H1 (cell line): ENCODE data around the gene SH3TC2. TPM values are rescaled to one million over a fixed set of nuclear protein-coding genes. Genes with fewer than 3 reads are reported as not detected.

ENCODE experiments used
- CTCF ChIA-PET: fragments of 300-600 bp; sonication (Branson Sonifier 250); formaldehyde crosslinking; loops from one replicate; lab custom pipeline; 2021; ENCODE audit not compliant: partially characterized antibody; lab: Charles Lee
- POLR2A ChIA-PET: fragments of 300-600 bp; sonication (Branson Sonifier 250); formaldehyde crosslinking; loops from one replicate; lab custom pipeline; 2021; ENCODE audit warnings: inconsistent platforms; ENCODE audit not compliant: partially characterized antibody; lab: Charles Lee
- DNase-seq, 2 experiments: peaks; one replicate each; pipeline versions ENCODE4 v3.0.0 to v3.0.0-alpha.2; 2010 to 2022; ENCODE audit warnings: low spot score in 2 of 2, low read depth in 1 of 2, mixed read lengths in 1 of 2
- FAIRE-seq: peaks from 2 replicates; lab custom pipeline; 2011; peaks lifted over from hg19 to GRCh38; lab: Jason Lieb, UNC
- H2AFZ ChIP-seq: 2 replicates; pipeline ENCODE4 v1.8.1; 2012; ENCODE audit warnings: low read length, inconsistent platforms
- H2AK5ac ChIP-seq: 2 replicates; pipeline ENCODE4 v1.6.1; 2013; ENCODE audit warnings: low read depth, low read length
- H2BK120ac ChIP-seq: replicated peaks from 2 replicates; pipeline ENCODE3; 2013; ENCODE audit warnings: low read depth, low read length, inconsistent platforms
- H2BK12ac ChIP-seq: 2 replicates; pipeline ENCODE4 v1.6.1; 2013; ENCODE audit warnings: low read depth, low read length
- H2BK15ac ChIP-seq: 2 replicates; pipeline ENCODE4 v1.6.1; 2013; ENCODE audit warnings: low read length
- H2BK20ac ChIP-seq: 2 replicates; pipeline ENCODE4 v1.6.1; 2013; ENCODE audit warnings: low read length
- H2BK5ac ChIP-seq: 2 replicates; pipeline ENCODE4 v1.6.1; 2013; ENCODE audit warnings: low read depth, low read length
- H3K14ac ChIP-seq: 2 replicates; pipeline ENCODE4 v1.6.1; 2013; ENCODE audit warnings: inconsistent platforms; ENCODE audit not compliant: insufficient read length
- H3K18ac ChIP-seq: 2 replicates; pipeline ENCODE4 v1.6.1; 2013; ENCODE audit warnings: low read length; ENCODE audit errors: extremely low read depth
- H3K23ac ChIP-seq: 2 replicates; pipeline ENCODE4 v1.6.1; 2013; ENCODE audit warnings: inconsistent platforms; ENCODE audit not compliant: insufficient read length
- H3K23me2 ChIP-seq: 2 replicates; pipeline ENCODE4 v1.6.1; 2013; ENCODE audit warnings: low read depth, low read length
- H3K27ac ChIP-seq: 2 replicates; pipeline ENCODE4 v1.6.1; 2011; ENCODE audit warnings: low read depth, low read length, inconsistent platforms
- H3K27me3 ChIP-seq, 4 experiments: replicated peaks in 1 of 4; 1 replicate in 1 of 4; 2 replicates in 3 of 4; pipeline versions ENCODE4 v1.6.1 to v1.8.1; 2011 to 2013; ENCODE audit warnings: low read length in 3 of 4, mild to moderate bottlenecking in 3 of 4, inconsistent platforms in 2 of 4, mixed read lengths in 2 of 4, moderate library complexity in 1 of 4; ENCODE audit not compliant: control insufficient read depth in 3 of 4, insufficient read depth in 3 of 4; ENCODE audit errors: extremely low read depth in 1 of 4
- H3K36me3 ChIP-seq, 4 experiments: 2 replicates each; pipeline versions ENCODE4 v1.6.1 to v1.8.1; 2011 to 2013; ENCODE audit warnings: mild to moderate bottlenecking in 4 of 4, low read length in 3 of 4, moderate library complexity in 2 of 4, control low read depth in 1 of 4, inconsistent platforms in 1 of 4; ENCODE audit not compliant: insufficient read depth in 4 of 4, control insufficient read depth in 2 of 4
- H3K4ac ChIP-seq: replicated peaks from 2 replicates; pipeline ENCODE3; 2013; ENCODE audit warnings: low read length, low read depth, mixed read lengths, inconsistent platforms; ENCODE audit not compliant: insufficient read length
- H3K4me1 ChIP-seq, 4 experiments: replicated peaks in 1 of 4; 1 replicate in 1 of 4; 2 replicates in 3 of 4; pipeline versions ENCODE4 v1.6.1 to v1.8.1; 2011 to 2013; ENCODE audit warnings: low read length in 3 of 4, inconsistent platforms in 2 of 4, mixed read lengths in 1 of 4; ENCODE audit not compliant: insufficient read depth in 4 of 4, control insufficient read depth in 3 of 4
- H3K4me2 ChIP-seq, 2 experiments: 2 replicates each; pipeline versions ENCODE4 v1.6.1 to v1.8.1; 2011 to 2013; ENCODE audit warnings: low read depth in 2 of 2, low read length in 2 of 2, control low read depth in 1 of 2, inconsistent platforms in 1 of 2, mild to moderate bottlenecking in 1 of 2; ENCODE audit not compliant: insufficient read depth in 1 of 2
- H3K4me3 ChIP-seq, 4 experiments: fragments of 200-600, 300-600 bp in 1 of 4; sonication (generic), shearing (Covaris generic), sonication (Bioruptor Twin) in 1 of 4; 2 replicates each; pipeline versions ENCODE4 v1.5.1 to v1.8.1; 2011 to 2016; ENCODE audit warnings: low read length in 4 of 4, low read depth in 3 of 4, control low read depth in 2 of 4, inconsistent platforms in 2 of 4, mild to moderate bottlenecking in 2 of 4, mixed read lengths in 1 of 4, moderate library complexity in 1 of 4; ENCODE audit not compliant: insufficient read depth in 2 of 4; ENCODE audit errors: extremely low read depth in 1 of 4
- H3K56ac ChIP-seq: replicated peaks from 2 replicates; pipeline ENCODE3; 2013; ENCODE audit warnings: low read depth, mild to moderate bottlenecking, mixed read lengths, low read length, inconsistent platforms; ENCODE audit not compliant: insufficient read length
- H3K79me1 ChIP-seq: 2 replicates; pipeline ENCODE4 v1.6.1; 2013; ENCODE audit warnings: low read depth, low read length, control low read depth
- H3K79me2 ChIP-seq, 2 experiments: 2 replicates each; pipeline versions ENCODE4 v1.6.1 to v1.8.1; 2012 to 2013; ENCODE audit warnings: low read length in 2 of 2, mild to moderate bottlenecking in 2 of 2, inconsistent platforms in 1 of 2; ENCODE audit not compliant: insufficient read depth in 2 of 2, control insufficient read depth in 1 of 2
- H3K9ac ChIP-seq, 4 experiments: replicated peaks in 1 of 4; 1 replicate in 1 of 4; 2 replicates in 3 of 4; pipeline versions ENCODE4 v1.6.1 to v1.8.1; 2011 to 2013; ENCODE audit warnings: low read depth in 3 of 4, low read length in 3 of 4, control low read depth in 2 of 4, mild to moderate bottlenecking in 2 of 4, moderate library complexity in 2 of 4, inconsistent platforms in 1 of 4; ENCODE audit errors: extremely low read depth in 1 of 4
- H3K9me3 ChIP-seq, 2 experiments: 2 replicates each; pipeline versions ENCODE4 v1.6.1 to v1.8.1; 2012 to 2013; ENCODE audit warnings: mild to moderate bottlenecking in 2 of 2, moderate library complexity in 2 of 2, control low read depth in 1 of 2, inconsistent platforms in 1 of 2, low read depth in 1 of 2, low read length in 1 of 2, mixed read lengths in 1 of 2; ENCODE audit not compliant: insufficient read depth in 2 of 2
- H4K20me1 ChIP-seq, 2 experiments: replicated peaks in 1 of 2; 2 replicates each; pipeline versions ENCODE3 to v1.8.1; 2011 to 2013; ENCODE audit warnings: inconsistent platforms in 2 of 2, low read length in 2 of 2, mild to moderate bottlenecking in 1 of 2; ENCODE audit not compliant: insufficient read depth in 2 of 2, control insufficient read depth in 1 of 2
- H4K5ac ChIP-seq: 2 replicates; pipeline ENCODE4 v1.6.1; 2013; ENCODE audit warnings: low read length, low read depth, mixed read lengths, inconsistent platforms; ENCODE audit not compliant: insufficient read length
- H4K8ac ChIP-seq: 2 replicates; pipeline ENCODE4 v1.8.0; 2013; ENCODE audit warnings: mild to moderate bottlenecking, moderate library complexity, low read length, inconsistent platforms; ENCODE audit not compliant: insufficient read depth; ENCODE audit errors: extremely low read depth
- H4K91ac ChIP-seq: replicated peaks from 2 replicates; pipeline ENCODE3; 2013; ENCODE audit warnings: low read length, mixed read lengths, inconsistent platforms; ENCODE audit not compliant: insufficient read length
- EZH2 ChIP-seq: fragments of 200-600 bp; sonication (generic); IDR thresholded peaks from 2 replicates; pipeline ENCODE4 v1.7.1; 2012; ENCODE audit warnings: low read depth, mild to moderate bottlenecking, moderate library complexity, low read length, inconsistent platforms; ENCODE audit not compliant: severe bottlenecking
- FOSL1 ChIP-seq: IDR thresholded peaks from 2 replicates; pipeline ENCODE4 v1.6.1; 2011; ENCODE audit warnings: mild to moderate bottlenecking, low read depth, low read length, moderate library complexity; ENCODE audit not compliant: insufficient read depth
- NANOG ChIP-seq: IDR thresholded peaks from 2 replicates; pipeline ENCODE4 v1.6.1; 2011; ENCODE audit warnings: low read length, low read depth, mild to moderate bottlenecking, inconsistent platforms; ENCODE audit not compliant: insufficient read depth, poor library complexity, severe bottlenecking
- NRF1 ChIP-seq: IDR thresholded peaks from 2 replicates; pipeline ENCODE4 v1.6.1; 2011; ENCODE audit warnings: mild to moderate bottlenecking, low read depth, low read length, improper control_type of control experiment
- RFX5 ChIP-seq: IDR thresholded peaks from 2 replicates; pipeline ENCODE4 v1.6.1; 2011; ENCODE audit warnings: low read depth, low read length, improper control_type of control experiment, borderline replicate concordance
- RXRA ChIP-seq: IDR thresholded peaks from 2 replicates; pipeline ENCODE4 v1.6.1; 2011; ENCODE audit warnings: low read depth, mild to moderate bottlenecking, low read length, moderate library complexity; ENCODE audit not compliant: insufficient read depth
- SIX5 ChIP-seq: IDR thresholded peaks from 2 replicates; pipeline ENCODE4 v1.6.1; 2011; ENCODE audit warnings: mild to moderate bottlenecking, low read depth, low read length
- SP1 ChIP-seq: IDR thresholded peaks from 2 replicates; pipeline ENCODE4 v1.6.1; 2011; ENCODE audit warnings: low read depth, low read length
- SUZ12 ChIP-seq: fragments of 200-600 bp; sonication (generic); IDR thresholded peaks from 2 replicates; pipeline ENCODE4 v1.6.1; 2012; ENCODE audit warnings: mild to moderate bottlenecking, inconsistent platforms, low read length, moderate library complexity, mixed read lengths
- TEAD4 ChIP-seq: IDR thresholded peaks from 2 replicates; pipeline ENCODE4 v1.6.1; 2012; ENCODE audit warnings: low read depth, low read length, inconsistent platforms, mixed read lengths
- YY1 ChIP-seq: IDR thresholded peaks from 2 replicates; pipeline ENCODE4 v1.6.1; 2011; ENCODE audit warnings: low read depth, mild to moderate bottlenecking, low read length
- polyA plus RNA-seq, 7 experiments: library from polyadenylated mRNA; depleted of rRNA in 3 of 7; stranded (reverse) in 5 of 7; unstranded in 2 of 7; fragments of >200 nt in 5 of 7; fragments of 200-250 nt in 2 of 7; gene quantifications; 1 replicate in 5 of 7; 2 replicates in 1 of 7; 4 replicates in 1 of 7; pipeline versions ENCODE4 v1.2.1 to v1.2.3, GENCODE V29; 2011 to 2013; ENCODE audit warnings: missing spikeins in 2 of 7, mixed read lengths in 2 of 7
- total RNA-seq: library from RNA; stranded (reverse); fragmentation: NEBNext Ultra II Directional; extraction: Animal tissue kit (Norgen Biotek cat#: 25700); gene quantifications from 2 replicates; pipeline ENCODE4 v1.2.1, GENCODE V29; 2021

The SH3TC2 gene
- total and polyA plus RNA-seq, 2 of the 8 experiments (the other 6 are each of a cell fraction or from before 2014, with no cell fraction given), result 0.11 to 0.80 TPM

- POLR2A ChIA-PET, result interaction anchor here (1.0 kb wide), 1 partner anchor 8 kb away, joined by 4 read pairs; no protein-coding TSS in a partner anchor
- Histone ChIP-seq H3K4me3 (no peak overlapping the region), H2BK5ac (no peak overlapping the region), H3K9me3 (no peaks in the 10 kb centered on the region), H3K23ac (no peak overlapping the region), H3K9ac (no peak overlapping the region), H3K79me2 (no peaks in the 10 kb centered on the region), H4K20me1 (no peaks in the 10 kb centered on the region), H3K36me3 (no peaks in the 10 kb centered on the region), H2BK15ac (no peak overlapping the region), H3K27ac (no peak overlapping the region), H2AFZ (no peak overlapping the region), H4K8ac (no peak overlapping the region), H3K4ac (no peak overlapping the region), H3K23me2 (peaks cover 3% of the 10 kb centered on the region; the same call in 1 of the 2 replicates), H3K56ac (no peak overlapping the region), H2BK12ac (no peak overlapping the region; the same call in 1 of the 2 replicates), H3K14ac (no peak overlapping the region), H4K91ac (no peak overlapping the region), H3K4me1 (no peaks in the 10 kb centered on the region), H4K5ac (no peak overlapping the region), H3K4me2 (no peak overlapping the region), H2AK5ac (no peak overlapping the region), H2BK20ac (no peak overlapping the region), H2BK120ac (no peak overlapping the region), H3K27me3 (no peaks in the 10 kb centered on the region), H3K18ac (no peak overlapping the region), H3K79me1 (no peaks in the 10 kb centered on the region)
- FAIRE-seq, result no peak
- DNase-seq, result no peak
- TF ChIP-seq TEAD4 (no peak), NRF1 (no peak), NANOG (no peak), RFX5 (no peak), SUZ12 (no peak), SIX5 (no peak), SP1 (no peak), YY1 (no peak), RXRA (no peak), EZH2 (no peak), FOSL1 (no peak)
- CTCF ChIA-PET, result interaction anchor here (0.8 to 8.3 kb wide), 14 partner anchors 11 to 259 kb away, joined by 3 to 61 read pairs (median 7); no protein-coding TSS in a partner anchor
Measured at GRCh38 chr5:148991566-148991965, 71.3 kb downstream of the SH3TC2 start.
